Measurements from ENCODE around the gene CHSY1. TPM values are rescaled to one million over a fixed set of nuclear protein-coding genes. Genes with fewer than 3 reads are reported as not detected.

The CHSY1 gene
- total RNA-seq, 1 experiment from 2014 or later = 29.8 TPM

- no TSS peak for BruUV-seq (replicated peaks)
- TF ChIP-seq CTCF (IDR thresholded peaks at IDR 0.05; ENCODE audit: unreplicated experiment) = peak; percentile 85
- Mint-ChIP-seq H3K4me3 (ENCODE audit: unreplicated experiment) (no peak overlapping the region), H3K9me3 (ENCODE audit: unreplicated experiment) (no peaks in the 10 kb centered on the region), H3K4me1 (ENCODE audit: insufficient read depth, unreplicated experiment) (peaks cover 5% of the 10 kb centered on the region), H3K27me3 (ENCODE audit: insufficient read depth, unreplicated experiment) (no peaks in the 10 kb centered on the region), H3K36me3 (ENCODE audit: insufficient read depth, unreplicated experiment) (no peaks in the 10 kb centered on the region), H3K27ac (ENCODE audit: low read depth, unreplicated experiment) (no peak overlapping the region)
- CTCF ChIA-PET = interaction anchor here (0.6 to 4.3 kb wide), 30 partner anchors 8 to 1996 kb away, joined by 3 to 62 read pairs (median 4); no protein-coding TSS in a partner anchor
- DNase-seq (ENCODE audit: unreplicated experiment) = peak; percentile 77
- POLR2A ChIA-PET = interaction anchor here (0.8 to 1.2 kb wide), 4 partner anchors 9 to 340 kb away, joined by 3 to 5 read pairs (median 4); partner anchors contain the start of gene LRRK1
- intact Hi-C loops (cut with micrococcal nuclease) = loop anchor here (1.0 to 5.0 kb wide), 4 partner anchors 170 to 631 kb away; partner anchors contain the start of gene LRRK1
Measured at GRCh38 chr15:101258238-101259144, 6.6 kb upstream of the CHSY1 start.

GRCh38 chr15:101256757-101257156 lies 4.9 kb upstream of the CHSY1 start:
- ChIA-PET CTCF (interaction anchor here (1.1 to 4.3 kb wide), 7 partner anchors 16 to 248 kb away, joined by 5 to 62 read pairs (median 18); no protein-coding TSS in a partner anchor), POLR2A (no interaction called here)
- DNase-seq (ENCODE audit: unreplicated experiment) = peak; percentile 30
- intact Hi-C loops (cut with micrococcal nuclease) = loop anchor here (5.0 kb wide), 2 partner anchors 339 to 629 kb away; partner anchors contain the start of gene LRRK1
- Mint-ChIP-seq H3K9me3 (ENCODE audit: unreplicated experiment) (no peaks in the 10 kb centered on the region), H3K4me1 (ENCODE audit: insufficient read depth, unreplicated experiment) (peaks cover 5% of the 10 kb centered on the region), H3K27ac (ENCODE audit: low read depth, unreplicated experiment) (no peak overlapping the region), H3K27me3 (ENCODE audit: insufficient read depth, unreplicated experiment) (no peaks in the 10 kb centered on the region), H3K4me3 (ENCODE audit: unreplicated experiment) (no peak overlapping the region), H3K36me3 (ENCODE audit: insufficient read depth, unreplicated experiment) (no peaks in the 10 kb centered on the region)
- peak; percentile 28 for TF ChIP-seq CTCF (IDR thresholded peaks at IDR 0.05; ENCODE audit: unreplicated experiment)
- BruUV-seq (replicated peaks) = no TSS peak

DNA sequence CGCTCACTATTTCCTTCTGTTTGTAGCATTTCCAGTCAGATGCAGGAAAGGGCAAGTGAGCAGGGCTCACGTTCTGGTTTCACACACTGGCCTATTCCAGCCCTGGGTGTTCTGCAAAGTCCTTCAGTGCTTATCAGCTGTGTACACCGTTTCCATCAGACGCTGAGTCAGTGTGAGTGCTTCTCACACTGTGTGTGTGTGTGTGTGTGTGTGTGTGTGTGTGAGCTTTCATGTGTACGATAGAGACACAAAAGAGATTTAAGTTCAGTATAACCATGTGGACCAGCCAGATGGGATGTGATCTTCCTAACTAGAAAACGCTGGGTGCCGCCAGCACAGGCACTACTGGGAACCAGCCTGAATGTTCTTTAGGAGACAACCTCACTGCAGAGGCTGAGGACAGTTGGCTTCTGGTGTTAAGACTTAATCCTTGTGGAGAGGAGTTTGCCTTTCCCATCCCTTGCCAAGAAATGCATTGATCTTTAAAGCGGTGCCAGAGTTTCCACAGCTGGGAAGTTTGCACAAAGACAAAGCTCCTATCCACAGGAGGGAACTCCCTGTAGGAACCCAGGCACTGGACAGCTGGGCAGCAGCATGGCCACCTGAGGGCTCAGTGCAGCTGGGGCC lies 3.9 kb upstream of the CHSY1 start:
- no TSS peak for BruUV-seq (replicated peaks)
- Mint-ChIP-seq H3K9me3 (ENCODE audit: unreplicated experiment) (no peaks in the 10 kb centered on the region), H3K27ac (ENCODE audit: low read depth, unreplicated experiment) (no peak overlapping the region), H3K4me3 (ENCODE audit: unreplicated experiment) (no peak overlapping the region), H3K27me3 (ENCODE audit: insufficient read depth, unreplicated experiment) (no peaks in the 10 kb centered on the region), H3K4me1 (ENCODE audit: insufficient read depth, unreplicated experiment) (peaks cover 5% of the 10 kb centered on the region), H3K36me3 (ENCODE audit: insufficient read depth, unreplicated experiment) (no peaks in the 10 kb centered on the region)
- no peak for DNase-seq (ENCODE audit: unreplicated experiment)
- intact Hi-C loops (cut with micrococcal nuclease) = loop anchor here (5.0 kb wide), 2 partner anchors 338 to 628 kb away; partner anchors contain the start of gene LRRK1
- ChIA-PET CTCF (interaction anchor here (0.5 to 4.3 kb wide), 11 partner anchors 15 to 823 kb away, joined by 3 to 62 read pairs (median 3); no protein-coding TSS in a partner anchor), POLR2A (no interaction called here)
- no peak for TF ChIP-seq CTCF (IDR thresholded peaks at IDR 0.05; ENCODE audit: unreplicated experiment)

- Mint-ChIP-seq H3K9me3 (ENCODE audit: unreplicated experiment) (no peaks in the 10 kb centered on the region), H3K4me1 (ENCODE audit: insufficient read depth, unreplicated experiment) (peaks cover 10% of the 10 kb centered on the region), H3K27me3 (ENCODE audit: insufficient read depth, unreplicated experiment) (no peaks in the 10 kb centered on the region), H3K36me3 (ENCODE audit: insufficient read depth, unreplicated experiment) (no peaks in the 10 kb centered on the region), H3K4me3 (ENCODE audit: unreplicated experiment) (no peak overlapping the region), H3K27ac (ENCODE audit: low read depth, unreplicated experiment) (no peak overlapping the region)
- ChIA-PET POLR2A (interaction anchor here (1.1 kb wide), 1 partner anchor 142 kb away, joined by 4 read pairs; no protein-coding TSS in a partner anchor), CTCF (interaction anchor here (0.6 to 4.3 kb wide), 7 partner anchors 15 to 822 kb away, joined by 3 to 62 read pairs (median 4); no protein-coding TSS in a partner anchor)
- intact Hi-C loops (cut with micrococcal nuclease) = loop anchor here (5.0 kb wide), 2 partner anchors 338 to 628 kb away; partner anchors contain the start of gene LRRK1
- TF ChIP-seq CTCF (IDR thresholded peaks at IDR 0.05; ENCODE audit: unreplicated experiment) = no peak
- BruUV-seq (replicated peaks) = no TSS peak
- no peak for DNase-seq (ENCODE audit: unreplicated experiment)
Measured at GRCh38 chr15:101255051-101255395, 3.2 kb upstream of the CHSY1 start.
